ENCODE results near the gene LIPG. TPM values are rescaled to one million over a fixed set of nuclear protein-coding genes. Genes with fewer than 3 reads are reported as not detected.
"Not testable (repeated sequence)": the region's sequence is repeated elsewhere in the genome, so short reads cannot be mapped to it uniquely, and the experiment has no call there.

LIPG gene
- total RNA-seq, 2 experiments from 2014 or later, result 0.15 TPM; not detected in 1

DNA sequence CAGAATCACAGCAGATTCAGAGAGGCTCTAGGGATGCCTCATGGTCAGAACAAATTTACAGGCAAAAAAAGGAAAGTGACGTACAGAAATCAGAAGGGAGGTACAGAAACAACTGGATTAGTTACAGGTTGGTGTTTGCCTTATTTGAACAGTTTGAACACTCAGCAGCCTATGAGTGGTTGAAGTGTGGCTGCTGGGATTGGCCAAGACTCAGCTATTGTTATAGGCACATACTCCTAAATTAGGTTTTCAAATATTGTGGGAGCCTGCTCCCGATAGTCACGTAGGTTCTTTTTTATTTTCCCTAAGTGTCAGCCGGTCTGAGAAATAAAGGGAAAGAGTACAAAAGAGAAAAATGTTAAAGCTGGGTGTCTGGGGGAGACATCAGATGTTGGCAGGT, 8.9 kb upstream of the LIPG start:
- Mint-ChIP-seq H3K9me3 (no peaks in the 10 kb centered on the region), H3K27ac (no peak overlapping the region), H3K36me3 (ENCODE audit: low read depth) (no peaks in the 10 kb centered on the region), H3K27me3 (peaks cover 23% of the 10 kb centered on the region), H3K4me1 (no peaks in the 10 kb centered on the region), H3K4me3 (no peak overlapping the region)
- ChIA-PET CTCF (interaction anchor here (1.1 kb wide), 1 partner anchor 60 kb away, joined by 3 read pairs; no protein-coding TSS in a partner anchor), POLR2A (no interaction called here)
- no peak for DNase-seq

DNA sequence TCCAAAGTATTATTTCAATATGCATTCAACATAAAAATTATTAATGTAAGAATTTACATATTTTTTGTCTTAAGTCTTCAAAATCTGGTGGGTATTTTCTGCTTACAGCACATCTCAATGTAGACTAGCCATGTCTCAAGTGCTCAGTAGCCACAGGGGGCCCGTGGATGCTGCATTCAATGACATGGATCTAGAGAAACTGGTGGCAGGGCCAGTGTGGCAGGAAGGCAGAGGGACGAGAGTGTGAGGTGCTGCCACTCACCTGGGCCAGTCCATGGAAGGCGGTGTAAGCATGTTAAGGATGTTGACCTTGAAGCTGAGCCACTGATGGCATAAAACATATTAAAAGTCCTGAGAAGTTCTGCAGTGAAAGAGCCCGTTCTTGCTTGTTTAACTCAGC, 6.2 kb upstream of the LIPG start:
- Mint-ChIP-seq H3K36me3 (ENCODE audit: low read depth) (no peaks in the 10 kb centered on the region), H3K27ac (no peak overlapping the region), H3K27me3 (peaks cover 37% of the 10 kb centered on the region), H3K9me3 (no peaks in the 10 kb centered on the region), H3K4me3 (no peak overlapping the region), H3K4me1 (peaks cover 3% of the 10 kb centered on the region)
- ChIA-PET CTCF (interaction anchor here (0.7 to 1.7 kb wide), 2 partner anchors 60 to 303 kb away, joined by 3 to 4 read pairs; no protein-coding TSS in a partner anchor), POLR2A (no interaction called here)
- no peak for DNase-seq

DNA sequence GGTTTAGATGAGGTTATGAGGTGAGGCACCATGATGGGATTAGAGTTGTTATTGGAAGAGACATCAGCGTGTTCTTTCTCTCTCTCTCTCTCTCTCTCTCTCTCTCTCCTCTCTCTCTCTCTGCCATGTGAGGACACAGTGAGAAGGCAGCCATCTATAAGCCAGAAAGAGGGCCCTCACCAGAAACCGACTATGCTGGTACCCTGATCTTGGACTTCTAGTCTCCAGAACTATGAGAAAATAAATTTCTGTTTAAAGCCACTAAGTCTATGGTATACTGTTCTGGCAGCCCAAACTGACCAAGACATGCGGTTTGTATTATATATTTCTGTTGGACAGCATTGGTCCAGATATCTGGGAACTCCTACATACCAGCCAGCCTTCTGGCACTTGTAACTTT, 3.5 kb upstream of the LIPG start:
- ChIA-PET POLR2A (no interaction called here), CTCF (interaction anchor here (1.6 kb wide), 1 partner anchor 303 kb away, joined by 3 read pairs; no protein-coding TSS in a partner anchor)

DNA sequence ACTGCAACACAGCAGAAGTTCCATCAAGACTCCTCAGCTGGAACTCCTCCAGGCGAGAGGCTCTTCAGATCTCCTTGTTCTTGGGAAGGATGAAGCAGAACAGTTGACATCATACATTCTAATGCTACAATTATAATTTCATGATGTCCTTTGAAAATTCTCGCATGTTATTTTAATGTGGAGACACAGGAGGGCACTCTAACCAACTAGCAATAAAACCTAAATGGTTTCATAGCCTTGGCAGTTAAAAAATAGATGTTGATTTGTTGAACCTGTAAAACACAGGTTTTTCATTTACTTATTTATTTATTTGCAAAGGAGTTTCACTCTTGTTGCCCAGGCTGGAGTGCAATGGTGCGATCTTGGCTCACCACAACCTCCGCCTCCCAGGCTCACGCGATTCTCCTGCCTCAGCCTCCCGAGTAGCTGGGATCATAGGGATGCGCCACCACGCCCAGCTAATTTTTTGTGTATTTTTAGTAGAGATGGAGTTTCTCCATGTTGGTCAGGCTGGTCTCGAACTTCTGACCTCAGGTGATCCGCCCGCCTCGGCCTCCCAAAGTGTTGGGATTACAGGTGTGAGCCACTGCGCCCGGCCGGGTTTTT, 2.4 kb upstream of the LIPG start:
- DNase-seq; H3K4me3 Mint-ChIP-seq; H3K27ac Mint-ChIP-seq; H3K36me3 Mint-ChIP-seq (ENCODE audit: low read depth); H3K9me3 Mint-ChIP-seq; POLR2A ChIA-PET: not testable (repeated sequence)
- Mint-ChIP-seq H3K4me1 (peaks cover 32% of the 10 kb centered on the region), H3K27me3 (peaks cover 65% of the 10 kb centered on the region)
- CTCF ChIA-PET, result interaction anchor here (1.2 to 1.6 kb wide), 3 partner anchors 9 to 302 kb away, joined by 3 to 7 read pairs (median 3); no protein-coding TSS in a partner anchor

More for the DNA sequence above, 3.5 kb upstream of the LIPG start:
- H3K27me3 Mint-ChIP-seq, result peaks cover 56% of the 10 kb centered on the region
- H3K4me3 Mint-ChIP-seq, result no peak overlapping the region
- no peaks in the 10 kb centered on the region for H3K36me3 Mint-ChIP-seq (ENCODE audit: low read depth)
- no peak overlapping the region for H3K27ac Mint-ChIP-seq
- DNase-seq, result no peak
- no peaks in the 10 kb centered on the region for H3K9me3 Mint-ChIP-seq
- peaks cover 29% of the 10 kb centered on the region for H3K4me1 Mint-ChIP-seq

DNA sequence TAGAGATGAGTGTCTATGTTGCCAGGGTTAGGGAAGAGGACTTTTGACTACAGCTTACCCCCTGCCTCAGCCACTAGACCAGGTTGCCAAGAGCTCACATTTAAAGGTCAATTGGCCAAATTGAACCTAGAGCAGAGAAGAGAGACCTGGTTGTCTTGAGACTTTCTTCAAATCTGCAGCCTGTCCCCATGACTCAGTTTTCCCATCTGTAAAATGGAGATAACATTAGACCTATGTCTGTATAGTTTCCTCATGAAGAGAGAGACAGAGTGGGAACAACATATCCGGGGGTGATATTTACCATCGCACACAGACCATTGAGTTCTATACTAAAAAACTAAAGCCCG, 1.6 kb upstream of the LIPG start:
- Mint-ChIP-seq H3K4me1 (peaks cover 32% of the 10 kb centered on the region), H3K4me3 (no peak overlapping the region), H3K36me3 (ENCODE audit: low read depth) (no peaks in the 10 kb centered on the region), H3K27me3 (peaks cover 66% of the 10 kb centered on the region), H3K27ac (no peak overlapping the region), H3K9me3 (no peaks in the 10 kb centered on the region)
- ChIA-PET POLR2A (no interaction called here), CTCF (interaction anchor here (1.2 to 1.6 kb wide), 3 partner anchors 9 to 301 kb away, joined by 3 to 7 read pairs (median 3); no protein-coding TSS in a partner anchor)
- no peak for DNase-seq

DNA sequence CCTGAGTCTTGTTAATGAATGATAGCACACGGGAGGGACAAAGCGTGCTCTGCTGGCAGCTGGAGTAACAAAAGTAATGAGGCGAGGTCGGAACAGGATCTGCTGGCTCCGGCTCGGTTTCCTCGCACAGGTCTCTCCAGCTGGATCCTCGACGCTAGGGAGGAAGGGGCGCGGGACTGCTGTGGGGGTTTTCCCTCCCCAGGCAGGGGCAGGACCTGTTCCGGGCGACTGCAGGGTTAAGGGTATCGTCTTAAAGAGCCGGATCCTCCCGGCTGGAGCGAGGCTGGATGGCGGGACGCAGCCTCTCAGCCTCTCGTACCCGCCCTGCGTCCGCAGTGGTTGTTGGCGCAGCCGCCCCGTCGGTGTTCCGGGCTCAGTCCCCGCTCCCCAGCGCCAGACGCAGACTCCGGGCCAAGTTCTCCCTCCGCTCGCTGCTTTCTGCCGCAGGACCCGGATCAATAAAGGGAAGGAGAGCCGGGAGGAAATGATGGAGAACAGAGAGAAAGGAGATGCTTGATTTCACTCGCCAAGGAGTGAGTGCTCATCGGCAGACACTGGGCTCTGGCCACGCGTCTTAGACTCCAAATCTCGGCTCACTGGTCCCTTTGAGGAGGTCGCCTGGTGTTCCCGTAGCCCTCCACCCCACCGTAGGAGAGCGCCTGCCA, 1.1 kb upstream of the LIPG start:
- no peak for DNase-seq
- Mint-ChIP-seq H3K36me3 (ENCODE audit: low read depth) (no peaks in the 10 kb centered on the region), H3K9me3 (no peaks in the 10 kb centered on the region), H3K27ac (no peak overlapping the region), H3K4me3 (peak overlapping the region; percentile 53), H3K27me3 (peaks cover 69% of the 10 kb centered on the region), H3K4me1 (peaks cover 32% of the 10 kb centered on the region)
- ChIA-PET CTCF (interaction anchor here (1.1 to 1.4 kb wide), 3 partner anchors 8 to 298 kb away, joined by 3 to 7 read pairs (median 3); no protein-coding TSS in a partner anchor), POLR2A (no interaction called here)

GRCh38 chr18:49562481-49563129, 748 bp downstream of the LIPG start:
- peaks cover 73% of the 10 kb centered on the region for H3K27me3 Mint-ChIP-seq
- no peak overlapping the region for H3K27ac Mint-ChIP-seq
- peaks cover 32% of the 10 kb centered on the region for H3K4me1 Mint-ChIP-seq
- H3K36me3 Mint-ChIP-seq (ENCODE audit: low read depth), result no peaks in the 10 kb centered on the region
- ChIA-PET CTCF (interaction anchor here (0.7 kb wide), 1 partner anchor 10 kb away, joined by 3 read pairs; no protein-coding TSS in a partner anchor), POLR2A (no interaction called here)
- H3K9me3 Mint-ChIP-seq, result no peaks in the 10 kb centered on the region
- H3K4me3 Mint-ChIP-seq, result peak overlapping the region; percentile 53
- no peak for DNase-seq

GRCh38 chr18:49563130-49563540, 1.3 kb downstream of the LIPG start:
- ChIA-PET CTCF (interaction anchor here (0.7 kb wide), 1 partner anchor 9 kb away, joined by 3 read pairs; no protein-coding TSS in a partner anchor), POLR2A (no interaction called here)
- H3K4me3 Mint-ChIP-seq, result peak overlapping the region; percentile 4
- DNase-seq, result no peak
- peaks cover 32% of the 10 kb centered on the region for H3K4me1 Mint-ChIP-seq
- peaks cover 73% of the 10 kb centered on the region for H3K27me3 Mint-ChIP-seq
- no peak overlapping the region for H3K27ac Mint-ChIP-seq
- no peaks in the 10 kb centered on the region for H3K36me3 Mint-ChIP-seq (ENCODE audit: low read depth)
- H3K9me3 Mint-ChIP-seq, result no peaks in the 10 kb centered on the region

DNA sequence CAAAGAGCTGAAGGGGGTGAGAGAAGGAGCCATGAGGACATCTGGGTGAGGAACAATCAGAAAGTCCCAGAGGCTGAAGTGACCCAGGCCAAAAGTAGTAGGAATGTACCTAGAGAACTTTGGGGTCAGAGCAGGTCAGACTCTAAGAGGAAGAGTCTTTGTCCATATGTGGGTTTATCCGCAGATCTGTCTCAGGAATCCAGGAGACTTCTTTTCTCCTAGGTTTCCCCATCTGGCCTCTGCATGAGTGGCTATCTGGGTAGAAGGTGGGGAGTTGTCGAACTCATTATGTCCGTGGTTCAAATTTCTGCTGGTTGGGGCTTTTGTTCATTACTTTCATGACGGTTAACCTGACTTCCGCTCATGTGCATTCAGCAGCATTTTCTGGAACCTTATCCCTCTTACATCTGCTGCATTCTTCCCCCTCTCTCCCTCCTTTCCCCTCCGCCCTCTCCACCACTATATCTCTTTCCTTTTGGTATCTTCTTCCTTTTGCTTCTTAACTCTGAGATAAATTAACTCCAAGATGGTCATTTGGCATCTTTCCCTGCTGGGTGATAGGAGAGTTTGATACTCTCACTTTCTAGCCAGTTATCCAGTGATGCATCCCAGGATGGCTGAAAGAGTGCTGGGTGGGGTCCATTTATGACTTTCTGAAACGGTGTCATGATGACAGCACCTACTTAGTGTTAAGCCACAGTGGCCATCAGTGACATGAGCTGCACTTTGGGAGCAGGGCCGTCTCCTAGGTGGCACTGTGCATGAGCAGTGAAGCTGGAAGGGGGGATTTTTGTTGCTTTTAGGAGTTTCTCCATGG, 2.1 kb downstream of the LIPG start:
- ChIA-PET POLR2A (no interaction called here), CTCF (no interaction called here)
- H3K4me3 Mint-ChIP-seq, result no peak overlapping the region
- H3K27ac Mint-ChIP-seq, result no peak overlapping the region
- no peaks in the 10 kb centered on the region for H3K9me3 Mint-ChIP-seq
- no peaks in the 10 kb centered on the region for H3K36me3 Mint-ChIP-seq (ENCODE audit: low read depth)
- DNase-seq, result no peak
- H3K27me3 Mint-ChIP-seq, result peaks cover 70% of the 10 kb centered on the region
- peaks cover 32% of the 10 kb centered on the region for H3K4me1 Mint-ChIP-seq

DNA sequence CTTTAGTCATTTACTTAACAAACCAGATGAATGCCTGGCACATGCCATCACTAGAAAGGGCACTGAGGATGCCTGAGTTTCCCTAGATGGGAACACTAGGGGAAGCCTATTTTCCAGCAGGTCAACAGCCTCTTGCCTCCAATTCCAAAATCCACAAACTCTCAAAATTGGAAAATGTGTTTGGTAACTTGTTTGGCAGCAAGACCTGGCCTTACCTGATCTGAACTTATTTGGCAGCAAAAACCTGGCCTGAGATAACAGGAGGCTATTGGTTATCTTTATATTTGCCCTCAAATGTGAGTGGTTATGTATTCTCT, 2.6 kb downstream of the LIPG start:
- no peak overlapping the region for H3K4me3 Mint-ChIP-seq
- H3K4me1 Mint-ChIP-seq, result peaks cover 32% of the 10 kb centered on the region
- DNase-seq, result no peak
- ChIA-PET CTCF (no interaction called here), POLR2A (no interaction called here)
- H3K27ac Mint-ChIP-seq, result no peak overlapping the region
- H3K27me3 Mint-ChIP-seq, result peaks cover 65% of the 10 kb centered on the region
- H3K9me3 Mint-ChIP-seq, result no peaks in the 10 kb centered on the region
- no peaks in the 10 kb centered on the region for H3K36me3 Mint-ChIP-seq (ENCODE audit: low read depth)

DNA sequence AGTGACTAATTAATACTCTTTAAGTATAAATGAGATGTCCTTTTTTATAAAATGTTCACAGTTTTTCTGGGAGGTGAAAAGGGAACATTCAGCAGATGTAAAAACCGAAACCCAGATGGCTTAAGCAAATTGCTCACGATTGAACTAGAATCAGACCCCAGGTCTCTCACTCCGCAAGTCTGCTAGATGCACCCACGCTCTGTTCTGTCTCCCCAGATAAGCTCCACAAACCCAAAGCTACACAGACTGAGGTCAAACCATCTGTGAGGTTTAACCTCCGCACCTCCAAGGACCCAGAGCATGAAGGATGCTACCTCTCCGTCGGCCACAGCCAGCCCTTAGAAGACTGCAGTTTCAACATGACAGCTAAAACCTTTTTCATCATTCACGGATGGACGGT, 3.2 kb downstream of the LIPG start:
- no peak overlapping the region for H3K4me3 Mint-ChIP-seq
- no peaks in the 10 kb centered on the region for H3K36me3 Mint-ChIP-seq (ENCODE audit: low read depth)
- H3K4me1 Mint-ChIP-seq, result peaks cover 32% of the 10 kb centered on the region
- H3K9me3 Mint-ChIP-seq, result no peaks in the 10 kb centered on the region
- POLR2A ChIA-PET, result no interaction called here
- peaks cover 61% of the 10 kb centered on the region for H3K27me3 Mint-ChIP-seq
- no peak for DNase-seq
- H3K27ac Mint-ChIP-seq, result no peak overlapping the region
- CTCF ChIA-PET, result interaction anchor here (0.5 kb wide), 1 partner anchor 23 kb away, joined by 4 read pairs; no protein-coding TSS in a partner anchor

DNA sequence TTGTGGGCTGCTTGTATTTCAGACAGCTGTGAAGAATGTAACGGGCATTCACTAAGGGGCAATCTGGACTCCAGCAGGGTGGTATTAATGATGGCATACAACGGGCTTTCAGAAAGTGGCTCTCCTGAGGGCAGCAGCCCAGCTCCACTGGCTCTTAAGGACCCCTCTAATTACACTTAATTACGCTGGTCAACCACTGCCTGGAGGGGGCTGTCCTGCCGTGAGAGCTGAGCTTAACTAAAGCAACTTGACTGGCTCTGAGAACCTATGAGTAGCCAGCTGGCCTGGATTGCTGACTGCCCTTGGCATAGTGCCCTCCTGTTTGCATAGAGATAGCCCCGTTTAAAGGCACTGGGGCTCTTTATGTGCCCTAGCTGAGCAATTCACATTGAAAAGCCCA, 3.8 kb downstream of the LIPG start:
- CTCF ChIA-PET, result interaction anchor here (0.5 to 1.3 kb wide), 2 partner anchors 22 to 86 kb away, joined by 3 to 4 read pairs; no protein-coding TSS in a partner anchor
- H3K4me1 Mint-ChIP-seq, result peaks cover 28% of the 10 kb centered on the region
- no peak overlapping the region for H3K27ac Mint-ChIP-seq
- POLR2A ChIA-PET, result no interaction called here
- H3K36me3 Mint-ChIP-seq (ENCODE audit: low read depth), result no peaks in the 10 kb centered on the region
- no peaks in the 10 kb centered on the region for H3K9me3 Mint-ChIP-seq
- no peak for DNase-seq
- no peak overlapping the region for H3K4me3 Mint-ChIP-seq
- H3K27me3 Mint-ChIP-seq, result peaks cover 56% of the 10 kb centered on the region
